ENCODE results near the gene IL18R1.

- no peak for TF ChIP-seq CTCF (IDR thresholded peaks at IDR 0.05; ENCODE audit: low read depth, low read length)
- no peak for TF ChIP-seq MAX (IDR thresholded peaks at IDR 0.05; ENCODE audit: low read depth, low read length)
- TF ChIP-seq POLR2A (IDR thresholded peaks at IDR 0.05; ENCODE audit: extremely low read depth, insufficient read length): no peak
- TF ChIP-seq MYC (IDR thresholded peaks at IDR 0.05; ENCODE audit: low read depth, low read length): no peak
These were observed 31.4 kb downstream of the IL18R1 start for GRCh38 chr2:102386867-102387541.
